Choroid plexus epithelial cell (primary cell): ENCODE data around the gene POTEI.
"Not testable (repeated sequence)": the region's sequence is repeated elsewhere in the genome, so short reads cannot be mapped to it uniquely, and the experiment has no call there.

ENCODE experiments used
- DNase-seq: peaks from one replicate; pipeline ENCODE4 v3.0.0-alpha.2; 2010; ENCODE audit warnings: low read depth
- H3K4me3 ChIP-seq: 2 replicates; pipeline ENCODE4 v1.5.1; 2011; ENCODE audit warnings: low read depth, mild to moderate bottlenecking, control low read depth, low read length, moderate library complexity
- CTCF ChIP-seq: conservative IDR thresholded peaks from 2 replicates; pipeline ENCODE4 v1.5.1; 2011; ENCODE audit warnings: low read depth, mild to moderate bottlenecking, control low read depth, inconsistent platforms, low read length, moderate library complexity

The POTEI gene

DNA sequence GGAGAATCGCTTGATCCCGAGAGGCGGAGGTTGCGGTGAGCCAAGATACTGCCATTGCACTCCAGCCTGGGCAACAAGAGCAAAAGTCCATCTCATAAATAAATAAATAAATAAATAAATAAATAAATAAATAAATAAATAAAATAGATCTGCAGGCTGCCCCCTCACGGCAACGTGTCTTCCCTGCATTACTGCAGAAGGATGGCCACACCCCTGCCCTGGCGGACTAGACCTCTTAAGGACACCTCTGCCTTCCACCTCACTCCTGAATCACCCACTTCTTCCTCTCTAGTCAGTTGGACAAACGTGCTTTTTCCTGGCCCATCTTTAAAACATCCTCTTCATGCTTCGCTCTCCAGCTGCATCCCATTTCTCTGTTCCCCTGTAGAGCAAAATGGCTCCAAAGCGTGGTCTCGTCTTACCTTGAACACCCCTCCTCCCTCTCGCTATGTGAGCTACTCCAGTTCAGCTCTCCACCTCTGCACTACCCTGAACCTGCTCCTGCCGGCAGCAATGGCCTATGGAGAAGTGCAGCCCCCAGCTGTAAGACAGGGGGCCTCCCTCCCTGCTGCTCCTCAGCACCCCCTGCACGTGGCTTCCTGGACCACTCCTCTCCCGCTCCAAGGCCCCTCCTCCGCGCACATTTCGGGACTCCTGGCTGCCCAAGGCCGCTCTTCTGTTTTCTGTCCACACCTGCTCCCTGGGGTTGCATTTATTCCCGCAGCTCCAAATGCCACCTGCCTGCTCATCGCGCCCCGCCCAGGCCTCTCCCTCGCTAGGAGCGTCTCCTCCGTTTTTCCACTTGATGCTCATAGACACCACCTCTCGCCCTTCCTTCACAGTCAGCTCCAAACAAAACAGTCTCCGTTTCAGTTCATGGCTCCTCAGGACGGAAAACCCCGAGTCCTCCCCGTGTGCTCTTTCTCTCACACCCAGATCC lies 1.9 kb upstream of the POTEI start:
- not testable (repeated sequence) for DNase-seq, H3K4me3 ChIP-seq

GRCh38 chr2:130491073-130491472 lies 18.1 kb downstream of the POTEI start:
- not testable (repeated sequence) for DNase-seq, H3K4me3 ChIP-seq

- H3K4me3 ChIP-seq, DNase-seq: not testable (repeated sequence)
Measured at GRCh38 chr2:130455413-130455812, 53.7 kb downstream of the POTEI start.

DNA sequence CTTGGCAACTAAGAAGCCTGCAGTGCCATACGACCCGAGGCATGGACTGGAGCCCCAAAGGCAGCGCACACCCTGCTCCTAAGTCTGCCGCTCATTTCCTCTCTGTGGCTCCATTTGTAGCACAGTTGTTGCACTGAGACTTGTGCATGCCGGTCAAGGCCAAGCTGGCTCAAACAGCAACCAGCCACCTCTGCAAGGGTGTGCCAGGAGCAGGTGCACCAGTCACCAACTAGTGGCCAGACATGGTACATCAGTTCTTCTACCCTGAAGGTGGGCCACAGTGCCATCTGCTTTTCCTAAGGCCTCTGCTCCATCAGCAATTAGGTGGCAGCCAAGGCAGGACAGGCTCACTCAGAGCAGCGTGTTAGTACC lies 54.4 kb downstream of the POTEI start:
- not testable (repeated sequence) for DNase-seq, H3K4me3 ChIP-seq

- not testable (repeated sequence) for DNase-seq, H3K4me3 ChIP-seq
Measured at GRCh38 chr2:130453955-130454711, 55.0 kb downstream of the POTEI start.

DNA sequence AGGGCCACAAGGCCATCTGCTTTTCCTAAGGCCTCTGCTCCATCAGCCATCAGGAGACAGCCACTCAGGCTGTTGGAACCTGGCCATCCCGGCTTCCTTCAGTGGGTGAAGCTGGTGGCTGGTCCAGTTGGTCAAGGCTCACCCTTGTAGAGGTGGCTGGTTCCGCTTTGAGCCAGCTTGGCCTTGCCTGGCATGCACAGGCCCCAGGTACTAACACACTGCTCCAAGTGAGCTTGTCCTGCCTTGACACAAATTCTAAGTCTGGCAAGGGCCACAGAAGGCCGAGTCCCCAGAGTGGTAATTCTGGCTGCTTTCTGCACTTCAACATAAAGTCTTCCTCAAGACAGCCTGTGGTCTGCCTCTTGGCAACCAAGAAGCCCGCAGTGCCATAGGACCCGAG lies 56.2 kb downstream of the POTEI start:
- H3K4me3 ChIP-seq, DNase-seq: not testable (repeated sequence)

- not testable (repeated sequence) for DNase-seq, H3K4me3 ChIP-seq
Measured at GRCh38 chr2:130451823-130452222, 57.3 kb downstream of the POTEI start.

GRCh38 chr2:130451278-130451677 lies 57.9 kb downstream of the POTEI start:
- not testable (repeated sequence) for DNase-seq, H3K4me3 ChIP-seq

- not testable (repeated sequence) for DNase-seq, H3K4me3 ChIP-seq
Measured at GRCh38 chr2:130450366-130450765, 58.8 kb downstream of the POTEI start.

GRCh38 chr2:130427631-130428030 lies 81.5 kb downstream of the POTEI start:
- TF ChIP-seq CTCF = peak; percentile 43
- peak; percentile 36 for DNase-seq
- peak overlapping the region; percentile 24 for H3K4me3 ChIP-seq

DNA sequence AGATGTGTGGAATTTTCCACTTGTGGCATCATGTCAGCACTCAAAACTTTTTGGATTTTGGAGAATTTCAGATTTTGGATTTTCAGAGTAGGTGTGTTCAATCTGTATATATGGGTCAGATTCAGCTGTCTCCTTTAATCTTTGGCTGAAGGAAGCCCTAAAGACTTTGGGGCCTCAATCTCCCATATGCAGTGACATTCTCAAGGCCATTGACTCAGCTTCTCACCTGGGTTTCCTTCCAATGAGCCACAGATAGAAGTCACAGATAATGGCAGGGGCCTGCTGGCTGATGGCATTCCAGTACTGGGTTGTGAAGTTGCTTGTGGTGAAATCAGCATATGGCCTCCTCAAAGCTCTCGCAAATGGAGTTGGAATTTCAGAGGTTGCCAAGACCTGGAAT lies 90.3 kb downstream of the POTEI start:
- not testable (repeated sequence) for DNase-seq, H3K4me3 ChIP-seq

GRCh38 chr2:130416693-130417092 lies 92.4 kb downstream of the POTEI start:
- not testable (repeated sequence) for DNase-seq, H3K4me3 ChIP-seq
